Stimulated activated CD4-positive, alpha-beta T cell treated with anti-CD3 and anti-CD28 coated beads, Interleukin-4, amount 100 ng/mL, for 1 hour (primary cell): ENCODE measurements around the gene ACTR10.

Experiments
- DNase-seq: peaks from one replicate; pipeline ENCODE4 v3.0.0-alpha.2; 2020

Gene ACTR10

DNA sequence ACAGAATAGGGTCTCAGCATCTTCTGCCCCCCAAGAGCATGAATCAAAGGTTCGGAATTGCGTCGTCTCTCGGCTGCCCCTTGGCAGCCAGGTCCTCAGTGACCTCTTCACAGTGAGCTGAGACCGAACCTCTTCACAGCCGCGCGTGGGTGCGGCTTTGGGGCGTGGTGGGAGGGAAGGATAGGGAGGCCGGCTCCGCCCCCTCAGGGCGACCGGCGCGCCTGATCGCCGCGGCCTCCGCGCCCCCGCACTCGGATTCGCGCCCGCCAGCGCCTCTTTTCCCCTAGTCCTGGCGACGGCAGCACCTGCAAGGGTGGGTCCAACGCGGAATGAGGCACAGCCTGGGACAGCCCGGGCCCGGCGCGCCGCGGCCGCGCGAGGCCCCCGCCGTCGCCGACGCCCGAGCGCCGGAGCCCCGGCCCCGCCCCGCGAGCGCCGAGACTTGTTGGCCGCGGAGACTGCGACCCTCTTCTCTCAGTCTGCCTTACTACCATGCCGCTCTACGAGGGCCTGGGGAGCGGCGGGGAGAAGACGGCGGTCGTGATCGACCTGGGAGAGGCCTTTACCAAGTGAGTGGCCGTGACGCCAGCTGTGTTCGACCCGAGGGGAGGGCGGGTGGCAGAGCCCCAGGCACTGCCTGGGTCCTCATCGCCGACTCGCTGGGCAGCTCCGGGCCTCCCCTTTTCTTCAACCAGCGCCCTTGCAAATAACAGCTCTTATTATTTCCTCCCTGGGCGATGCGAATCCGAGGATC, at the start of gene ACTR10:
TSS of gene ACTR10 (plus strand) at position 424 of the 754 bp plus-strand sequence. CDS start at position 493, 69 bp downstream.
- peak; percentile 88 for DNase-seq

DNA sequence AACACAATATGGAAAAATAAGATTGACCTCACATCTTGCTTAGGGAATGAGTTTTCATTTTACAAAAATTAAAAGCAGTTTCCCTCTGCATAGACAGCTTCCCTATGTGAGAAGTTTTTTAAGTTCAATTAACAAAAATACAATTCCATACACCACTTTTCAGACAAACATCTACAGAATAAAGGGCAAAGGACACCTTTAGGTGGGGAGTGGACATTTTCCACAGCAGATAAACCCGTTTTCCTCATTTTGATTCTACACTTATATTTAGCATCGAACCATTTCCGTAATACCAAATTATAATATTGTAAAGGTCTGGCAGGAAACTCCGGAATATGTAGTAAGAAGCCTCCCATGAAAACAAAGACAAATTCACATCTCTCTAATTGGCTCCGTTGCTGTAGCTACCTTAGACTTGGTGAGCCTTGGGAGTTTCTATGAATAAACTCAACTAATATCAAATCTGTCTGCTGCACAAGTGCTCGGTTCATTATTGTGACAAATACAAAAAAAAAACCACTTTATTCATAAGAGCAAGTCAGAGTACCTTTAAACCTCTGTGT, 49.6 kb upstream of the ACTR10 start:
- no peak for DNase-seq

DNA sequence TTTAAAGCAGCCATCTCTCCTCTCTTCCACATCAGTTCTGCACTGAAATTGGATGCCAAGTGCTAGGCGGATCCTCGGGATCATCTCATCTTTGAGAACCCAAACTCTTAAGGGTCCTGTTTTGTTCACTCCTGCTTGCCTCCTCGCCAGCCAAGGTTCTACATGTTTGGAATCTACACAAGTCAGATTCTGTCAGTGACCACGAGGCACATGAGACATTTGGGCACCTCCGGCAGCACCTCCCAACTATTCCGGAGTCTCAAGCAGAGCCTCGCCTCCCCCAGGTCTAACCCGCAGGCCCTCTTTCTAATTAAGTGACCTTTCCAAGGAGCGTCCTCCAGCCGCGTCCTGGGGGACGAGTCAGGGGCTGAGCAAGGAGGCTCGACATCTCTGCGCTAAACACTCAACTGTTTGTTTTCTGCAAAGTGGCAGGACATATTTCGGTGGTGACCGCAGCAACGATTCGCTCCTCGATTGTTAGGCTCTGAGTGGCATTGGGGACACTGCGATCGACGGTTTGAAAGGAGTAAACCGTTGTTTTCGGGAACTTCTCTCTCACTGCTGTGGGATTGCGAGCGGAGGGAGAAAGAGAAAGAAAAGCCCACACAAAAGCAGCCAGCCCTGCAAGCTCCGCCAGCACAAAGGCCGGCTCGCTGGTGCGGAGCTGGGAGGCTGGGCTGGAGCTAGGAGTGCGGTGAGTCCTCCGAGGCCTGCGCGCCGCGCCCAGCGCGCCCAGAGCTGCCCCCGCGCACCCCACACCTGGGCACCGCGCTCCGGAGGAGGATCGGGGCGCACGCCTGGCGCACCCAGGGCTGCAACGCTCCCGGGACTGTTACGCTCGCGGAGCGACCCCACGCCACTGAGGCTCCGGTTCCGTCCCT, 48.6 kb upstream of the ACTR10 start:
- DNase-seq, result no peak

DNA sequence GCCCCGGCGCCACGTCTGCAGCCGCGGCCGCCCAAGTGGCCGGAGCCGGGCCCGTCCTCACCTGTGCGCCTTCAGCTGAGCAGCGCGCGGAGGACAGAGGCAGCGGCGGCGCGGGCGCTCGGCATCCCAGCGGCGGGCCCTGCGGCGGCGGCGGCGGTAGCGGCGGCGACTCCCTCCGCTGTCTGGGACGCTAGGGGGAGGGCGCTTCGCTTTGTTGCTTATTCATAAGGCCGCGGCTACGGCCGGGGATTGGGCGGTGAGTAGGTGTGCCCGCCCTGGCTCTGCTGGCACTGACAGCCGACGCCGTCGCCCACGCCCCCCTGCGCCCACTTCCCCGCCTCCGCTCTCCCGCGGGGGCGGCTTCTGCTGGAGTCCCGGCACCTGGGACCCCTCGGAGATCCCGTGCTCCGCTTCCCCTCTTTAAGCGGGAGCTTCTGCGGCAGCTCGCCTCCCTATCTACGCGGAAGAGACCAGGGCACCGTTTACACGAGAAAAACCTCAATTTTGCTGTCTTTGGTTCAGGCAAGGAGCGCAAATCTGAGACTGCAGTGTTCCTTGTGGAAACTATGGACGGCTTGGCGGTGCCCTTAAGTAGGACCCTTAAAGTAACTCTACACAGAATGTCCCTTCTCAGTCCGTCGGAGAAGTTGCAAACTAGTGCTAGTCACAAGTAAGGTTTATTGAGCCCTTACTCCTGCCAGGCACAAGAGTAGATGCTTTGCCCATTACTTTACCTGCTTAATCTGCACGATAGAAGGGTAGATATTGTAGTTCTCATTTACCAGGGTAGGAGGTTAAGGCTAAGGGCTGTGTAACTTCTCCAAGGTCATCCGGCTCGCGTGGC, 47.7 kb upstream of the ACTR10 start, which contains the start of gene ARMH4:
TSS of gene ARMH4 (minus strand) at position 200 of the 844 bp plus-strand sequence. CDS start 12,855 bp downstream, outside the sequence.
- DNase-seq, result peak; percentile 59

DNA sequence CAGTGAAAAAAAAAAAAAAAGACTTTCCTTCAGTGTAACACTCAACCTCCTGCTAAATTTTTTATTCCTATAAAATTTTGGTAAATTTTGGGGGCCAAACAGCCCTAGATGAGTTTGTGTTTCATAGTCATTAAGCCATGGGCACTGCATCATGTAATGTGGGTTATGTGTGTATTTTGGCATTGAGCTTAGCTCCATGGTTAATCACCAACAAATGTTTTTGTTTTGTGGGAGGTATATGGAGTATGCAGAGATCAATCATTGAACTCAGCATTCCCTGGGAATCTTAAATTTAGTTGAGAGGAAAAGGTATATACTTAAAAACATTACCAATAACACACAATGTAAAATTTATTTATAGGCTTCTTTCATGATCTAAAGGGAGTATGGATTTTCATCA, 39.4 kb upstream of the ACTR10 start:
- no peak for DNase-seq

DNA sequence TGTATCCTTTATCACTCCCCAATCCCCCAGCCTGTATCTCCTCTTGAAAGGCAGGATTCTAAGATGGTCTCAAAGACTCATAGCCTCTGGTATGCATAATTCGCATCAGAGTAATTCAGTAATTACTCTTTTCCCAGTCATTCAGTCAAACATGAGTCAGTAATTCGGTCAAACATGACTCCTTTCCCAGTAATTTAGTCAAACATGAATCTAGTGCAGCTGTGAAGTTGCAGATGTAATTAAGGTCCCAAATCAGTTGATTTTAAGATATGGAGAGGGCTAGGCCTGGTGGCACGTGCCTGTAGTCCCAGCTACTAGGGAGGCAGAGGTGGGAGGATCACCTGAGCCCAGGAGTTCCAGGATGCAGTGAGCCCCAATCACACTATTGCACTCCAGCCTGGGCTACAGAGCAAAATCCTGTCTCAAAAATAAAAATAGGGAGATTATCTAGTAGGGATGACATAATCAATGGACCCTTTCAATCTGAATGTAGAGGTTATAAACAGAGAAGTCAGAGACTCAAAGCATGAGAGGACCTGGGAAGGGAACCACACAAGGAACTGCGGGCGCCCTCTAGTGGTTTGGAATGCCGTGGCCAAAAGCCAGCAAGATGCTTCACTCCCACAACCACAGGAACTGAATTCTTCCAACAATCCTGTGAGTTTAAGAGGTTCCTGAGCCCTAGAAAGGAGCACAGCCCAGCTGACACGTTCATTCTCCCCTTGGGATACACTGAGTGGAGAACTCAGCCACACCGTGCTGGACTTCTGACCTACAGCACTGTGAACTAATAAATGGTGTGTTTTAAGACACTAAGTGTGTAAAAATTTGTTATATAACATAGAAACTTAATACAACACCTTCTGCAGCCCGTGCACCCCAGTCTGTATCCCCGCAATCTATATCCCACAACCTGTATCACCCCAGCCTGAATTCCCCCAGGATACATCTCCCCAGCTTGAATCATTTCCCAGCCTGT, 33.7 kb upstream of the ACTR10 start:
- DNase-seq, result peak; percentile 79

DNA sequence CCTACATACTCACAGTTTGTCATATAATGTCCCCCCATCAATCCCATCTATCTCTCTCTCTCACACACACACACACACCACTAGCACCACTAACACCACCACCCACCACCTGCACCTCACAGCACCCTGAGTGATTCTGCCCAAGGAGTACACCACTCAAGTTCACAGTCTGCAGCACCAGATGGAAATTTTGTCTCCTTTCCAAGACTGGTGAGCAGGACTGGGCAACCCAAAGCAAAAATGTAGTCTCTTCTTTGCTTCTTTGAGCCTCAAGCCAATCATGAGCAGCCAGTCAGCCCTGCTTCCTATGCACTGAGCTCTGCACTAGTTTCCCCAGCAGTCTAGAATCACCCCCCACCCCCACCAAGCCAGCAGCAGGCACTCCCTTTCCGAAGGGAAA, 32.9 kb upstream of the ACTR10 start:
- DNase-seq, result no peak

DNA sequence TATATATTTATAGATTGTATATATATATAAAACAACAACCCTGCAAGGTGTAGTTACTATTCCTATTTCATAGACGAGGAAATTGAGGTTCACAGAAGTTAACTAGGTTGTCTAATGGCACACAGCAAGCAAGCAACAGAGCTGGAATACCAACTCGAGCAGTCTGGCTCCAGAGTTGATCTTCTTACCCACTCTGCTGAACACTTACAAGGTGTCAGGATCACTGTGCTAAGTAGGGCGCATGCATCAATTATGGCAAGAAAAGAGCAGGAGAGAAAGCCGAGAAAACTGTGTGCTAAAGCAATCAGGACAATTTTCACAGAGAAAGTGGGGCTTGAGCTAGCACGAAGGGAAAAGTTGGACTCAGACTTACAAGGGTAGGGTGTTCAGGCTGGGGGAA, 32.1 kb upstream of the ACTR10 start:
- DNase-seq, result no peak

DNA sequence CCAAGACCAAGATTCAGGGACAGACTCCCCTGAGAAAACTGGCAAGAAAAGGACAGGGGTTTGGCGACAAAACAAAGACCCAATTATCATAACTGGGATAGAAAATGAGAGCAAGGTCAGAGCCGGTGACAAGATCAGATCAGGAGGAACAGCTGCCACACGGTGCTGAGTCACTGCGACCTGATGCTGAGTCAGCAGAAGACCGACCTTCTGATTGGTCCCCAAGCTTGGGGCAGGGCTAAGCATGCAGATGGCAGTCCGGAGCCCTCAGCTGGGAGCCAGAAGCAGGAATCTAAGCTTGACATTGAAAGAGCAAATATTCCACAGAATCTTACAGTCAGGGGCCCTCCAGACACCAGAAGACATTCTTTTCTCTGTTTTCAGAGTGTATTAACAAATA, 28.9 kb upstream of the ACTR10 start:
- DNase-seq, result peak; percentile 52

DNA sequence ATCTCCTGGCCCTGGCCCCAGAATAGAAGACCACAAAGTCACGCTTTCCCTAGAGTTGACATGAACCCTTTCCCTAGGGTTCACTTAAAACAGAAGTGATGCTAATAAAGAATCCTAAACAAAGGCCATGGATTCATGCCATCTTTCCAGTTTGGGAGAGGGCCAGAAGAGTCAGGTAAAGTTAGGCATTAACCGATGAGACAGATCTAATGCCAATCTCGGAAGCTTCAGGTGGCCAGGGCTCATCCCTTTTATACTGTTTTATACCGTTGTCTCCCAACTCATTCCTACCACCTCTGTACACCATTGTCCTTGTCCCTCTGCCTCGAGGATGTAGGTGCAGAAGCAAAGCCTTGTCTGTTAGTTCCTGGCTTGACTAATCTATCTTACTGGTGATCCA, 22.8 kb upstream of the ACTR10 start:
- no peak for DNase-seq

DNA sequence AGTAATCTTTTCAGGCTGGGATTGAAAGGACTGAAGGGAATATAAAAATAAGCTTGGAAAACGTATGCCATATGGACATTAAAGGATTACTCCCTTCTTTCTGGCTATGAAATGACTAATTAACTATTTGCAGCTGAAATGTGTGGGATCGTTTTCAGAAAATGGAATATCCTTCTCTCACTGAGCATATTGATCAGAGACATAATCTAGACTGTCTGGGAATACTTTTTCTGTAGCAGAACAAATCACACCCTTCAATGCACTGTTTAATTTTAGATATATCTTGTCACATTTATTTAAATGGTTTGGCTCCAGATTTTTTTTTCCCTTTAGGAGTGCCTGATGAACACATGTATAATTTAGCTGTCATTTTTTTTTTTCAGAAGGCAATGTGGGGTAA, 10.8 kb upstream of the ACTR10 start:
- DNase-seq, result no peak

DNA sequence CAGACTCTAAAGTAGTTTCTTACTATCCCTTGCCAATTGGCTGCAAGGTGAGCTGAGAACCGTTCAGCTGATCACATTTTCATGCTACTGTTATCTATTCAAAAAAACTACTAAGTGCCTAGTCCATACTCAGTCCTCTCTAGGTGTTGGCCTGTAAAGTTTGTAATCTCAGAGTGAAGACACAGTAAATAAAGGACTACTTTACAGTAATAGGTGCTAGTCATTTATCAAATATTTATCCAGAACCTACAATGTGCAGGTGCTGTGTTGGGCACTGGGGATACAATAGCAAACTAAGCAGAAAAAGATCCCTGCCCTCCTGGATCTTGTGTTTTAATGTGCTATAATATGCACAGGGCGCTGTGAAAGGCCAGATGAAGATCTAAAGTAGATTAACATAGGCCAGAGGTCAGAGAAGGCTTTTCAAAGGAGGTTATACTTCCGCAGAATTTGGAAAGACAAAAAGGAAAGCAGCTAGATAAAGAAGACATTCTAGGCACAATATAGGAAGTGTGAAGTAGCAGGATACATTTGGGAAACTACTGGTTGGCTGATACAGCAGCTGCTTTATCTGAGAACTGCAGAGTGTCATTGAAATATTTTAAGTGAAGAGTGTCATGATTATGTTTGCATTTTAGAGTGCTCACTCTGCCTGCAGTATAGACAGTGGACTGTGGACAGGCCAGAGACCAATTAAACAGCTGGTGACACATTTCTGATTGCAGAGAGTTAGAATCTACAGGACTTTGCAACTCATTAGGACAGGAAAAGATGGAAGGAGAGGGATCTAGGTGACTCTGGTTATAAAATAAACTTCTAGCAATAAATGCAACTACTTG, 8.0 kb upstream of the ACTR10 start:
- no peak for DNase-seq

DNA sequence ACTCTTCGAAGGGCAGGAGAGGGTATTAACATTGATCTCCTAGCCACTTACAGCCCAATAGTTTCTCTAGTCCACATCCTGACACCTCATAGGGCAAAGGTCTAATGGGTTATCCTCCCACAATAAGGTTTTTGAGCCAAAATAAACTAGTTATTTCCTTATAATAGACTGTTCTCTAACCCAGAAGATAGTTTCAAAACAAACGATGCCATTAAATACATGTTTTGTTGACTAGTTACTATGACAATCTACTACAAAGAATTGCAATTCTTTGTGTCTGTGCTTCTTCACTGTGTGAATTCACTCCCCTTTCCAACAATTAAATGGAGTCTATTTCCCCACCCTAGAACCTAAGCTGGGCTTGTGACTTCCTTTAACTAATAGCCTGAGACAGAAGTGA, 6.4 kb upstream of the ACTR10 start:
- DNase-seq, result no peak

DNA sequence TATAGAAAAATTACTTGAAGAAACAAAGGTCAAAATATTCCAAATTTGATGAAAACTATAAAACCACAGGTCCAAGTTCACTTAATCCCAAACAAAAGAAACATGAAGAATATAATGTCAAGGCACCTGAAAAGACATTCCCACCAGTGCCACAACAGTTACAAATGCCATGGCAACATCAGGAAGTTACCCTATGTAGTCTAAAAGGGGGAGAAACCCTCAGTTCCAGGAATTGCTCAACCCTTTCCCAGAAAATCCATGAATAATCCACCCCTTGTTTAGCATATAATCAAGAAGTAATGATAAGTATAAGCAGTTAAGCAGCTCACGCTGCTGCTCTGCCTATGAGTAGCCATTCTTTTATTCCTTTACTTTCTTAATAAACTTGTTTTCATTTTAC, 3.8 kb upstream of the ACTR10 start:
- no peak for DNase-seq

DNA sequence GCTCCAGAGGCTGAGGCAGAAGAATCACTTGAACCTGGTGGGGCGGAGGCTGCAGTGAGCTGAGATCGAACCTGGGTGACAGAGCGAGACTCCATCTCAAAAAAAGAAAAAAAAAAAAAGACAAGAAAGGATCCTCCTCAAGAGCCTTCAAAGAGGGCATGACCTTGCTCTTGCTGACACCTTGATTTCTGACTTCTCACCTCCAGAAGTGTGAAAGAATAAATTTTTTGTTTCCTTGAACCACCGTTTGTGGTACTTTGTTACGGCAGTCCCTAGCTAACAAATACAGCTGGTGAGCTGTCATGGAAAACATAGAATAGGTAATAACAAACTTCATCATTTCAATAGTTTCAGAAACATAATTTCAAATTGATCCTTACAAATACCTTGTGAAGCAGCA, 1.9 kb upstream of the ACTR10 start:
- DNase-seq, result no peak

DNA sequence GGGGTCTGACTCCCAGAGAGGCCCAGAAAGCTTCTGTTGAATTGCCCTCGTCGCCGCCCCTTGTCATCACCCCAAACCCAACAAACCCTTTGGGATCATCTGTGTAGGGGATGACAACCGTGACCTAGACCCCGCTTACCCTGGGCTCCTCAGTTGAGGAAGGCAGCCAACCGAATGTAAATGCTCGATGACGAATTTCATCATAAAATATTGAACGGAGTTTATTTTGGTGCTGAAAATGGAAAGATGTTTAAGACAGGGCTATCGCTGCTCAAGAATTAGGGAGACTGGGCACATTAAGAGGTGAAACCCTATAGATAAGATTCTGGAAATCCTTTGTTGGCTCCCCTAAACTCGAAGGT, 512 bp downstream of the ACTR10 start:
- DNase-seq, result no peak

DNA sequence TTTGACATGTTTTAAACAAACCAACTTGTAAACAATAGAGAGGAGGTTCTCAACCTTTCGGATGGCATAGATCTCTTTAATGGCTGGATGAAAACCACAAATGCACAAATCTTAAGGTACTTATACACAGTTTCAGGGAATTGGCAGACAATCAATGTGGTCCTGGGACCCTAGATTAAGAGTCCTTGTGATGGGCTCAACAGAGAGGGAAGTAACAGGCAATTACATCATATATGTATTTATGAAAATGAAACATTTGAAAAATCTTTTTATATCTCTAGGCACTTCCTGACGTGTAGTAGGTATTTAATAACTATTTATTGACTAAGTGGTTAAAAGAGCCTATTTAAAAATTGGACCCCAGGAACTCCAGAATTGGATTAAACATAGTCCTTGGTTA, 897 bp downstream of the ACTR10 start:
- DNase-seq, result no peak

DNA sequence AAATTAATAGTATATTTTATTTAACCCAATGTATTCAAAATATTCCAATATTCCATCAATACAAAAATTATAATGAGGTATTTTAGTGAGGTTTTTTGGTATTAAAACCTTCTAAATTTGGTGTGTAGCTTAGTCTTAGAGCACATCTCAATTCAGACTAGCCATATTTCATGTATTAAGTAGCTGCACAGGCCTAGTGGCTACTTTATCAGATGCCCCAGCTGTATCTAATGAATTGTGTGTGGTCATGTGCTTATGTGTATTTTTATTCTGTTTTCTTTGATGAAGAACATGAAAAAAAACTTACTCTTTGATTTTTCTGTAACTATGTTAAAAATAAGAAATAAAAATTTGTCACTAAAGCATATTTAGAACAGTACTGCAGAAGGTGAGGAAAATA, 13.2 kb downstream of the ACTR10 start:
- DNase-seq, result no peak

DNA sequence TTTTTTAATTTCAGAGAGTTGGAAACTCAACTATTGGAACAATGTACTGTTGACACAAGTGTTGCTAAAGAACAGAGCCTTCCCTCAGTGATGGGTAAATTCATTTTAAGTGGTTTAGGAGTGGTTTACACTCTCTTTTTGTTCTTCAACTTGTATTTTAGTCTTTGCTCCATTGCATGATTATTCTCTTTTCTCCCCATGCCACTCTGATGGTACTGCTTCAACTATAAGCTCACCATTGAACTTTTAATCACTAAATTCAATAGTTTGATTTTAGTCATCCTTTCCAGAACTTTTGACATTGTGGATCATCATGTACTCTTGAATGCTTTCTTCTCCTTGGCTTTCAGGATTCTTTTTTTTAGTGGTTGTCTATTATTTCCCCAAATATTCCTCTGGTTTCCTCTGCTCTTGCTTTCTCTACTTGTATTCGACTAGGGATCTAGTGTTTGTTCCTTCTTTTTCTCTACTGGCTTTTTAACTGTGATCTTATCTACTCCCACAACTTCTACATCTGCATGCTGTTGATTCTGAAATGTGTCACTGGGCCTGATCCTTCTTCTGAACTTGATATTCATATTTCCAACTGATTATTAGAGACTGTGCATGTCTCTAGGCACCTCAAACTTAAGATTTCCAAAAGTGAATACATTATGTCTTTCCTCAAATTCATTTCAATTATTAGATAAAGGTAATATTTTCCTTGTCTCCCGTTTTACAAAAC, 15.4 kb downstream of the ACTR10 start:
- no peak for DNase-seq

DNA sequence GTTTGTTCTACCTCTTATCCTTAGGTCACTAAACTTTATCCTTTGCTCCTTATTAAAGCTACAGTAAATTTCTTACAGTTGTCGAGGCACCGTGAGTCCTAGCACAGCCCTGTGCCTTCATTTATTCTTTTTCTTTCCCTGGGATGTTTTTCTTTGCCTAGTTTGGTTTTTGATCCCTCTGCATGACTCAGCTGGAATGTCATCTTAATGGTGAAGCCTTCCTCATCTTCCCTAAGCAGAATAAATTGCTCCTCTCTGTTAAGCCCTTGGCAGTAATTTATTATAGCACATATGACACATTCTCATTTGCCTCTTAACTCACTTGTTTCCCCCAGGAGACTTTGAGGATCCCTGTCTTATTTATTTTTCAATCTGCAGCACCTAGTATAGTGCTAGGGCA, 16.6 kb downstream of the ACTR10 start:
- DNase-seq, result no peak
